ENCODE results near the gene HECW1. TPM values are rescaled to one million over a fixed set of nuclear protein-coding genes. Genes with fewer than 3 reads are reported as not detected.

The HECW1 gene
- total RNA-seq, 1 donor from 2014 or later, result 68.7 TPM

- Mint-ChIP-seq H3K9me3 (ENCODE audit: unreplicated experiment) (no peaks in the 10 kb centered on the region), H3K27ac (ENCODE audit: unreplicated experiment) (no peak overlapping the region), H3K4me3 (ENCODE audit: unreplicated experiment) (no peak overlapping the region), H3K36me3 (ENCODE audit: unreplicated experiment) (peaks cover 5% of the 10 kb centered on the region), H3K27me3 (ENCODE audit: unreplicated experiment) (peaks cover 2% of the 10 kb centered on the region), H3K4me1 (ENCODE audit: low read depth, unreplicated experiment) (peaks cover 3% of the 10 kb centered on the region)
- no peak for DNase-seq
- TF ChIP-seq, protein P1, sequence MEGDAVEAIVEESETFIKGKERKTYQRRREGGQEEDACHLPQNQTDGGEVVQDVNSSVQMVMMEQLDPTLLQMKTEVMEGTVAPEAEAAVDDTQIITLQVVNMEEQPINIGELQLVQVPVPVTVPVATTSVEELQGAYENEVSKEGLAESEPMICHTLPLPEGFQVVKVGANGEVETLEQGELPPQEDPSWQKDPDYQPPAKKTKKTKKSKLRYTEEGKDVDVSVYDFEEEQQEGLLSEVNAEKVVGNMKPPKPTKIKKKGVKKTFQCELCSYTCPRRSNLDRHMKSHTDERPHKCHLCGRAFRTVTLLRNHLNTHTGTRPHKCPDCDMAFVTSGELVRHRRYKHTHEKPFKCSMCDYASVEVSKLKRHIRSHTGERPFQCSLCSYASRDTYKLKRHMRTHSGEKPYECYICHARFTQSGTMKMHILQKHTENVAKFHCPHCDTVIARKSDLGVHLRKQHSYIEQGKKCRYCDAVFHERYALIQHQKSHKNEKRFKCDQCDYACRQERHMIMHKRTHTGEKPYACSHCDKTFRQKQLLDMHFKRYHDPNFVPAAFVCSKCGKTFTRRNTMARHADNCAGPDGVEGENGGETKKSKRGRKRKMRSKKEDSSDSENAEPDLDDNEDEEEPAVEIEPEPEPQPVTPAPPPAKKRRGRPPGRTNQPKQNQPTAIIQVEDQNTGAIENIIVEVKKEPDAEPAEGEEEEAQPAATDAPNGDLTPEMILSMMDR (IDR thresholded peaks at IDR 0.05; ENCODE audit: partially characterized antibody, unreplicated experiment), result no peak
These were observed 379.5 kb downstream of the HECW1 start for GRCh38 chr7:43491984-43492383.

GRCh38 chr7:43492896-43493295, 380.4 kb downstream of the HECW1 start:
- peaks cover 5% of the 10 kb centered on the region for H3K36me3 Mint-ChIP-seq (ENCODE audit: unreplicated experiment)
- no peak overlapping the region for H3K27ac Mint-ChIP-seq (ENCODE audit: unreplicated experiment)
- peaks cover 2% of the 10 kb centered on the region for H3K27me3 Mint-ChIP-seq (ENCODE audit: unreplicated experiment)
- TF ChIP-seq, protein P1 (IDR thresholded peaks at IDR 0.05; ENCODE audit: partially characterized antibody, unreplicated experiment), result no peak
- H3K4me3 Mint-ChIP-seq (ENCODE audit: unreplicated experiment), result no peak overlapping the region
- peaks cover 3% of the 10 kb centered on the region for H3K4me1 Mint-ChIP-seq (ENCODE audit: low read depth, unreplicated experiment)
- no peaks in the 10 kb centered on the region for H3K9me3 Mint-ChIP-seq (ENCODE audit: unreplicated experiment)
- DNase-seq, result no peak

GRCh38 chr7:43495572-43495971, 383.1 kb downstream of the HECW1 start:
- Mint-ChIP-seq H3K36me3 (ENCODE audit: unreplicated experiment) (peaks cover 5% of the 10 kb centered on the region), H3K27ac (ENCODE audit: unreplicated experiment) (no peak overlapping the region), H3K27me3 (ENCODE audit: unreplicated experiment) (peaks cover 2% of the 10 kb centered on the region), H3K4me3 (ENCODE audit: unreplicated experiment) (no peak overlapping the region), H3K9me3 (ENCODE audit: unreplicated experiment) (no peaks in the 10 kb centered on the region), H3K4me1 (ENCODE audit: low read depth, unreplicated experiment) (no peaks in the 10 kb centered on the region)
- TF ChIP-seq, protein P1 (IDR thresholded peaks at IDR 0.05; ENCODE audit: partially characterized antibody, unreplicated experiment), result no peak
- no peak for DNase-seq

DNA sequence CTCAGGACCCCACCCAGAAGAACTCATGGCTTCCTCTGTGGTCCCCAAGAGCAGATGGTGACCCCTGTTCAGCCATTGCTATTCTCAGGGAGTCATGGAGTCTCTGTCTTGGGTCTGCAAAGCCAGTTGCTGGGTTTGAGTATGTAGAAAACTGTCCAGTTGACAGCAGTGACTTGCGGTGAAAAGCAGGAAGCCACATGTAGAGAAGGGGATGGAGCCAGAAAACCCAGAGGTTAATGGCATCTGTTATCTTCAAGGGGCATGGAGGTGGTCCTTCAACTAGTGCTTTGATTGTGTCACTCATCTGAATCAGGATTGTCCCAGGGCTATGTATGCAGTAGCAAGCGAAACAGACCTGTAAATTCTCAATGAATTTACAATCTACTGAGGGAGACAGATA, 384.1 kb downstream of the HECW1 start:
- Mint-ChIP-seq H3K27ac (ENCODE audit: unreplicated experiment) (no peak overlapping the region), H3K4me3 (ENCODE audit: unreplicated experiment) (no peak overlapping the region), H3K4me1 (ENCODE audit: low read depth, unreplicated experiment) (no peaks in the 10 kb centered on the region), H3K36me3 (ENCODE audit: unreplicated experiment) (peaks cover 5% of the 10 kb centered on the region), H3K9me3 (ENCODE audit: unreplicated experiment) (peaks cover 1% of the 10 kb centered on the region), H3K27me3 (ENCODE audit: unreplicated experiment) (peaks cover 2% of the 10 kb centered on the region)
- no peak for DNase-seq
- TF ChIP-seq, protein P1 (IDR thresholded peaks at IDR 0.05; ENCODE audit: partially characterized antibody, unreplicated experiment), result no peak

DNA sequence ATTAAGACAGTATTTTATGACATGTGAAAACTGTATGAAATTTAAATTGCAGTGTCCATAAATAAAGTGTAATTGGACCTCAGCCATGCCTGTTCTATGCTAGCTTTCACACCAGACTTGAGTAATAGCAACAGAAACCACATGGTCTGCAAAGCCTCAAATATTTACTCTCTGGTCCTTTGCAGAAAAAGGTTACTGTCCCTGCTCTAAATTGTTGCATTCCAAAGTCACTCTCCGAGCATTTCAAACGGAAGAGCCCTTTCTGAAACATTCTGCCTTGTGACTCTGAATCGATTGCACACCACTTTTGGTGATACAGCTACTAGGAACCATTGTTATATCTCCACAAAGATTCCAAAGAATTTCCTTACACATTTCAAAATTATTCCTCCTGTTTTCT, 389.4 kb downstream of the HECW1 start:
- H3K27me3 Mint-ChIP-seq (ENCODE audit: unreplicated experiment), result no peaks in the 10 kb centered on the region
- TF ChIP-seq, protein P1 (IDR thresholded peaks at IDR 0.05; ENCODE audit: partially characterized antibody, unreplicated experiment), result no peak
- H3K27ac Mint-ChIP-seq (ENCODE audit: unreplicated experiment), result no peak overlapping the region
- no peaks in the 10 kb centered on the region for H3K4me1 Mint-ChIP-seq (ENCODE audit: low read depth, unreplicated experiment)
- peaks cover 8% of the 10 kb centered on the region for H3K36me3 Mint-ChIP-seq (ENCODE audit: unreplicated experiment)
- H3K9me3 Mint-ChIP-seq (ENCODE audit: unreplicated experiment), result peaks cover 5% of the 10 kb centered on the region
- no peak overlapping the region for H3K4me3 Mint-ChIP-seq (ENCODE audit: unreplicated experiment)
- DNase-seq, result no peak

Measured in glutamatergic neuron (in vitro differentiated cells).